SK-N-SH treated with all-trans-retinoic acid at 6 μM for 48 hours (cell line): ENCODE measurements around the gene FRAS1.

Experiments used
- ATAC-seq: fragments of 200-7000 bp; cut with Tn5 transposase; 3 replicates; pipeline ENCODE4 v1.9.1; 2020; ENCODE audit warnings: mild to moderate bottlenecking, moderate library complexity
- ARNTL ChIP-seq: fragments of 450-650 bp; formaldehyde crosslinking; IDR thresholded peaks from 2 replicates; pipeline ENCODE4 v1.5.0; 2020; ENCODE audit warnings: low read depth, mild to moderate bottlenecking, moderate library complexity, borderline replicate concordance
- BACH2 ChIP-seq: fragments of 250-450 bp; sonication (Bioruptor Pico); IDR thresholded peaks from 2 replicates; pipeline ENCODE4 v1.9.0; 2021; ENCODE audit warnings: mild to moderate bottlenecking, borderline replicate concordance
- CSDC2 ChIP-seq: fragments of 250-450 bp; sonication (Bioruptor Pico); IDR thresholded peaks from 2 replicates; pipeline ENCODE4 v1.5.0; 2020; ENCODE audit warnings: mild to moderate bottlenecking, moderate library complexity
- ESRRG ChIP-seq: fragments of 250-450 bp; sonication (Bioruptor Pico); IDR thresholded peaks from 2 replicates; pipeline ENCODE4 v1.6.1; 2021; ENCODE audit warnings: mild to moderate bottlenecking
- GLIS3 ChIP-seq: fragments of 250-450 bp; sonication (Bioruptor Pico); IDR thresholded peaks from 2 replicates; pipeline ENCODE4 v1.5.0; 2020; ENCODE audit warnings: mild to moderate bottlenecking, moderate library complexity
- ISL1 ChIP-seq: fragments of 250-450 bp; sonication (Bioruptor Pico); IDR thresholded peaks from 2 replicates; pipeline ENCODE4 v2.1.2; 2022; ENCODE audit warnings: mild to moderate bottlenecking, moderate library complexity
- OSR1 ChIP-seq: fragments of 250-450 bp; sonication (Bioruptor Pico); IDR thresholded peaks from 2 replicates; pipeline ENCODE4 v1.8.0; 2022; ENCODE audit warnings: moderate library complexity, mild to moderate bottlenecking, inconsistent platforms
- PPARA ChIP-seq: fragments of 250-450 bp; sonication (Bioruptor Pico); IDR thresholded peaks from 2 replicates; pipeline ENCODE4 v1.5.0; 2020; ENCODE audit warnings: mild to moderate bottlenecking, borderline replicate concordance
- SNAI2 ChIP-seq: fragments of 250-450 bp; sonication (Bioruptor Pico); IDR thresholded peaks from 2 replicates; pipeline ENCODE4 v1.5.0; 2020; ENCODE audit warnings: mild to moderate bottlenecking, moderate library complexity
- TOX ChIP-seq: fragments of 250-450 bp; sonication (Bioruptor Pico); IDR thresholded peaks from 2 replicates; pipeline ENCODE4 v1.8.0; 2021; ENCODE audit warnings: mild to moderate bottlenecking, moderate library complexity, borderline replicate concordance
- ZC3H10 ChIP-seq: fragments of 250-450 bp; sonication (Bioruptor Pico); IDR thresholded peaks from 2 replicates; pipeline ENCODE4 v1.5.1; 2021; ENCODE audit warnings: mild to moderate bottlenecking, moderate library complexity
- ZFP3 ChIP-seq: fragments of 250-450 bp; sonication (Bioruptor Pico); IDR thresholded peaks from 2 replicates; pipeline ENCODE4 v1.5.0; 2020; ENCODE audit warnings: mild to moderate bottlenecking, moderate library complexity
- ZFP30 ChIP-seq: fragments of 450-650 bp; formaldehyde crosslinking; IDR thresholded peaks from 2 replicates; pipeline ENCODE4 v1.5.0; 2022; ENCODE audit warnings: mild to moderate bottlenecking, moderate library complexity
- ZNF565 ChIP-seq: fragments of 450-650 bp; formaldehyde crosslinking; conservative IDR thresholded peaks from 2 replicates; pipeline ENCODE4 v1.5.0; 2020; ENCODE audit warnings: low read depth, mild to moderate bottlenecking, moderate library complexity
- ZNF70 ChIP-seq: fragments of 450-650 bp; formaldehyde crosslinking; IDR thresholded peaks from 2 replicates; pipeline ENCODE4 v1.5.0; 2020; ENCODE audit warnings: mild to moderate bottlenecking, moderate library complexity
- ZNF8 ChIP-seq: fragments of 450-650 bp; formaldehyde crosslinking; IDR thresholded peaks from 2 replicates; pipeline ENCODE4 v1.5.0; 2020; ENCODE audit warnings: mild to moderate bottlenecking, moderate library complexity
- TF ChIP-seq, protein P1 (sequence below): fragments of 250-450 bp; sonication (Bioruptor Pico); IDR thresholded peaks from 2 replicates; pipeline ENCODE4 v1.5.0; 2020; ENCODE audit warnings: mild to moderate bottlenecking, moderate library complexity
- TF ChIP-seq, protein P2 (sequence below): fragments of 250-450 bp; sonication (Bioruptor Pico); IDR thresholded peaks from 2 replicates; pipeline ENCODE4 v1.5.1; 2020; ENCODE audit warnings: low read depth, mild to moderate bottlenecking, moderate library complexity
- TF ChIP-seq, protein P3 (sequence below): fragments of 250-450 bp; sonication (Bioruptor Pico); IDR thresholded peaks from 2 replicates; pipeline ENCODE4 v1.8.0; 2020; ENCODE audit warnings: mild to moderate bottlenecking, moderate library complexity, borderline replicate concordance
- TF ChIP-seq, protein P4 (sequence below): fragments of 250-450 bp; sonication (Bioruptor Pico); IDR thresholded peaks from 2 replicates; pipeline ENCODE4 v1.8.0; 2021; ENCODE audit warnings: low read depth, mild to moderate bottlenecking, moderate library complexity, borderline replicate concordance
- TF ChIP-seq, protein P5 (sequence below): fragments of 250-450 bp; sonication (Bioruptor Pico); IDR thresholded peaks from 2 replicates; pipeline ENCODE4 v1.5.1; 2021; ENCODE audit warnings: mild to moderate bottlenecking, moderate library complexity

Gene FRAS1

DNA sequence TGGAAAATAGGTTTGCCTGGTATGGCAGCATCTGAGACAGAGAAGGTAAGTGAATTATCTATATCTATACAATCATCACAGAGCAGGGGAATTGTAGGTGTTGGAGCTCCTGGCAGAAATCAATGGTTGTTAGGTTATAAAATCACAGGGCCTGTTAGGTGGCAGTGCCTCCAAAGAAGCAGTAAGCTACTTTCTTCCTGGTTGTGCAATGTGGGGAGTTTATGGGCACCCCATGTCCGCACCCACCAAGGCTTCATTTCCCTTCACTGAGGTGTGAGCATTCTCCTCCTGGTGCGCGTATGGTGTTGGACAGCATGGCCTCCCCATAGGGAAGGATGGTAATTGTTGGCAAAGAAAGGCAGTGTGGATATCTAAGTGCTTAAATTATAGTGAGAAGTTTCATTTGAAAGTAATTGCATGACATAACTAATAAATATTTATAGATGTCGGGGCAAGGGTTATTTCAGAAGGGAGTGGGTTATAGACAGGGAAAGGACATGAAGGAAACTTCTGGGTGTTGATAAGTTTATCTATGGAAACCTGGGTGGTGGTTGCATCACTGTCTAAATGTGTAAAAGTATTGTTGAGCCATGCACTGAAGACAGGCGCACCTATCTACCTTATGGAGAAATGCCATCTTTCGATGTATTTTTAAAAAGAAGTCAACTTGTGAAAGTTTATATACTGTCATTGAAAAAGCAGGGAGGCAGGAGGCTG, 153.7 kb downstream of the FRAS1 start:
- no peak for ATAC-seq
- no peak for TF ChIP-seq CSDC2 (CRISPR knock-in tag)
- TF ChIP-seq ZNF8 (CRISPR knock-in tag): no peak
- TF ChIP-seq BACH2 (CRISPR knock-in tag): no peak
- no peak for TF ChIP-seq ZNF70 (CRISPR knock-in tag)
- TF ChIP-seq ZNF565 (CRISPR knock-in tag): no peak
- TF ChIP-seq SNAI2 (CRISPR knock-in tag): no peak
- TF ChIP-seq ARNTL (CRISPR knock-in tag): no peak
- TF ChIP-seq ZC3H10 (CRISPR knock-in tag): no peak
- TF ChIP-seq ZFP3 (CRISPR knock-in tag): no peak
- TF ChIP-seq ISL1 (CRISPR knock-in tag): no peak
- no peak for TF ChIP-seq TOX (CRISPR knock-in tag)

DNA sequence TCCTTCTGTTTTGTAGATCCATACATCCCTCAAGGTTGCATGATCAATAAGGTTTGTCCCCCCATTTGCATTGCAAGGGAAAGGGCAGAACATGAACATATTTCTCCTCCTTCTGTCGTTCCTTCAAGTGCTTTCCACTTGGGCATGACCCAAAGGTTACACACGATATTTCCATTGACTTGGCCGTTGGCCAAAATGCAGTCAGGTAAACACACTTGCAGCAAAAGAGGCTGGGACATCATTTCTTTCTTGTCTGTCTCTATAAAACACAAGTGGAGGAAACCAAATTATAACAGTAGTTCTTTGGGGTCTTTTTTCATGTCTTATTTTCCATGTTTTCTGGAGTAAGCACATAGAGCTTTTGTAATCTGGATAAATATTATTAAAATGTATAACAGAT, 156.1 kb downstream of the FRAS1 start:
- ATAC-seq: no peak
- no peak for TF ChIP-seq PPARA (CRISPR knock-in tag)
- TF ChIP-seq, protein P1, sequence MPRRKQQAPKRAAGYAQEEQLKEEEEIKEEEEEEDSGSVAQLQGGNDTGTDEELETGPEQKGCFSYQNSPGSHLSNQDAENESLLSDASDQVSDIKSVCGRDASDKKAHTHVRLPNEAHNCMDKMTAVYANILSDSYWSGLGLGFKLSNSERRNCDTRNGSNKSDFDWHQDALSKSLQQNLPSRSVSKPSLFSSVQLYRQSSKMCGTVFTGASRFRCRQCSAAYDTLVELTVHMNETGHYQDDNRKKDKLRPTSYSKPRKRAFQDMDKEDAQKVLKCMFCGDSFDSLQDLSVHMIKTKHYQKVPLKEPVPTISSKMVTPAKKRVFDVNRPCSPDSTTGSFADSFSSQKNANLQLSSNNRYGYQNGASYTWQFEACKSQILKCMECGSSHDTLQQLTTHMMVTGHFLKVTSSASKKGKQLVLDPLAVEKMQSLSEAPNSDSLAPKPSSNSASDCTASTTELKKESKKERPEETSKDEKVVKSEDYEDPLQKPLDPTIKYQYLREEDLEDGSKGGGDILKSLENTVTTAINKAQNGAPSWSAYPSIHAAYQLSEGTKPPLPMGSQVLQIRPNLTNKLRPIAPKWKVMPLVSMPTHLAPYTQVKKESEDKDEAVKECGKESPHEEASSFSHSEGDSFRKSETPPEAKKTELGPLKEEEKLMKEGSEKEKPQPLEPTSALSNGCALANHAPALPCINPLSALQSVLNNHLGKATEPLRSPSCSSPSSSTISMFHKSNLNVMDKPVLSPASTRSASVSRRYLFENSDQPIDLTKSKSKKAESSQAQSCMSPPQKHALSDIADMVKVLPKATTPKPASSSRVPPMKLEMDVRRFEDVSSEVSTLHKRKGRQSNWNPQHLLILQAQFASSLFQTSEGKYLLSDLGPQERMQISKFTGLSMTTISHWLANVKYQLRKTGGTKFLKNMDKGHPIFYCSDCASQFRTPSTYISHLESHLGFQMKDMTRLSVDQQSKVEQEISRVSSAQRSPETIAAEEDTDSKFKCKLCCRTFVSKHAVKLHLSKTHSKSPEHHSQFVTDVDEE (CRISPR knock-in tag): no peak
- no peak for TF ChIP-seq ZFP30 (CRISPR knock-in tag)
- TF ChIP-seq, protein P2, sequence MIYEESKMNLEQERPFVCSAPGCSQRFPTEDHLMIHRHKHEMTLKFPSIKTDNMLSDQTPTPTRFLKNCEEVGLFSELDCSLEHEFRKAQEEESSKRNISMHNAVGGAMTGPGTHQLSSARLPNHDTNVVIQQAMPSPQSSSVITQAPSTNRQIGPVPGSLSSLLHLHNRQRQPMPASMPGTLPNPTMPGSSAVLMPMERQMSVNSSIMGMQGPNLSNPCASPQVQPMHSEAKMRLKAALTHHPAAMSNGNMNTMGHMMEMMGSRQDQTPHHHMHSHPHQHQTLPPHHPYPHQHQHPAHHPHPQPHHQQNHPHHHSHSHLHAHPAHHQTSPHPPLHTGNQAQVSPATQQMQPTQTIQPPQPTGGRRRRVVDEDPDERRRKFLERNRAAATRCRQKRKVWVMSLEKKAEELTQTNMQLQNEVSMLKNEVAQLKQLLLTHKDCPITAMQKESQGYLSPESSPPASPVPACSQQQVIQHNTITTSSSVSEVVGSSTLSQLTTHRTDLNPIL (CRISPR knock-in tag): no peak
- no peak for TF ChIP-seq ZNF70 (CRISPR knock-in tag)
- TF ChIP-seq BACH2 (CRISPR knock-in tag): no peak
- TF ChIP-seq, protein P3, sequence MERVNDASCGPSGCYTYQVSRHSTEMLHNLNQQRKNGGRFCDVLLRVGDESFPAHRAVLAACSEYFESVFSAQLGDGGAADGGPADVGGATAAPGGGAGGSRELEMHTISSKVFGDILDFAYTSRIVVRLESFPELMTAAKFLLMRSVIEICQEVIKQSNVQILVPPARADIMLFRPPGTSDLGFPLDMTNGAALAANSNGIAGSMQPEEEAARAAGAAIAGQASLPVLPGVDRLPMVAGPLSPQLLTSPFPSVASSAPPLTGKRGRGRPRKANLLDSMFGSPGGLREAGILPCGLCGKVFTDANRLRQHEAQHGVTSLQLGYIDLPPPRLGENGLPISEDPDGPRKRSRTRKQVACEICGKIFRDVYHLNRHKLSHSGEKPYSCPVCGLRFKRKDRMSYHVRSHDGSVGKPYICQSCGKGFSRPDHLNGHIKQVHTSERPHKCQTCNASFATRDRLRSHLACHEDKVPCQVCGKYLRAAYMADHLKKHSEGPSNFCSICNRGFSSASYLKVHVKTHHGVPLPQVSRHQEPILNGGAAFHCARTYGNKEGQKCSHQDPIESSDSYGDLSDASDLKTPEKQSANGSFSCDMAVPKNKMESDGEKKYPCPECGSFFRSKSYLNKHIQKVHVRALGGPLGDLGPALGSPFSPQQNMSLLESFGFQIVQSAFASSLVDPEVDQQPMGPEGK: no peak
- TF ChIP-seq, protein P4, sequence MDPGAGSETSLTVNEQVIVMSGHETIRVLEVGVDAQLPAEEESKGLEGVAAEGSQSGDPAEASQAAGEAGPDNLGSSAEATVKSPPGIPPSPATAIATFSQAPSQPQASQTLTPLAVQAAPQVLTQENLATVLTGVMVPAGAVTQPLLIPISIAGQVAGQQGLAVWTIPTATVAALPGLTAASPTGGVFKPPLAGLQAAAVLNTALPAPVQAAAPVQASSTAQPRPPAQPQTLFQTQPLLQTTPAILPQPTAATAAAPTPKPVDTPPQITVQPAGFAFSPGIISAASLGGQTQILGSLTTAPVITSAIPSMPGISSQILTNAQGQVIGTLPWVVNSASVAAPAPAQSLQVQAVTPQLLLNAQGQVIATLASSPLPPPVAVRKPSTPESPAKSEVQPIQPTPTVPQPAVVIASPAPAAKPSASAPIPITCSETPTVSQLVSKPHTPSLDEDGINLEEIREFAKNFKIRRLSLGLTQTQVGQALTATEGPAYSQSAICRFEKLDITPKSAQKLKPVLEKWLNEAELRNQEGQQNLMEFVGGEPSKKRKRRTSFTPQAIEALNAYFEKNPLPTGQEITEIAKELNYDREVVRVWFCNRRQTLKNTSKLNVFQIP: no peak
- TF ChIP-seq GLIS3: no peak
- TF ChIP-seq, protein P5, sequence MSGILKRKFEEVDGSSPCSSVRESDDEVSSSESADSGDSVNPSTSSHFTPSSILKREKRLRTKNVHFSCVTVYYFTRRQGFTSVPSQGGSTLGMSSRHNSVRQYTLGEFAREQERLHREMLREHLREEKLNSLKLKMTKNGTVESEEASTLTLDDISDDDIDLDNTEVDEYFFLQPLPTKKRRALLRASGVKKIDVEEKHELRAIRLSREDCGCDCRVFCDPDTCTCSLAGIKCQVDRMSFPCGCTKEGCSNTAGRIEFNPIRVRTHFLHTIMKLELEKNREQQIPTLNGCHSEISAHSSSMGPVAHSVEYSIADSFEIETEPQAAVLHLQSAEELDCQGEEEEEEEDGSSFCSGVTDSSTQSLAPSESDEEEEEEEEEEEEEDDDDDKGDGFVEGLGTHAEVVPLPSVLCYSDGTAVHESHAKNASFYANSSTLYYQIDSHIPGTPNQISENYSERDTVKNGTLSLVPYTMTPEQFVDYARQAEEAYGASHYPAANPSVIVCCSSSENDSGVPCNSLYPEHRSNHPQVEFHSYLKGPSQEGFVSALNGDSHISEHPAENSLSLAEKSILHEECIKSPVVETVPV (CRISPR knock-in tag): no peak
- TF ChIP-seq ZNF8 (CRISPR knock-in tag): no peak
- no peak for TF ChIP-seq OSR1 (CRISPR knock-in tag)
- no peak for TF ChIP-seq ZNF565 (CRISPR knock-in tag)
- TF ChIP-seq ESRRG (CRISPR knock-in tag): no peak
- no peak for TF ChIP-seq CSDC2 (CRISPR knock-in tag)
- no peak for TF ChIP-seq SNAI2 (CRISPR knock-in tag)
- no peak for TF ChIP-seq ISL1 (CRISPR knock-in tag)
- no peak for TF ChIP-seq ARNTL (CRISPR knock-in tag)
- no peak for TF ChIP-seq TOX (CRISPR knock-in tag)
